Thoracic aorta (tissue), 2 donors: ENCODE data around the gene ENTREP1. TPM values are rescaled to one million over a fixed set of nuclear protein-coding genes. Genes with fewer than 3 reads are reported as not detected.
"Not testable (repeated sequence)": the region's sequence is repeated elsewhere in the genome, so short reads cannot be mapped to it uniquely, and the experiment has no call there.

ENCODE experiments used
- ATAC-seq: fragments of 150-250 bp; one replicate; pipeline ENCODE4 v1.8.0; 2017; ENCODE audit warnings: low read depth; ENCODE audit not compliant: insufficient number of reproducible peaks, low FRiP score
- DNase-seq: peaks from one replicate; pipeline ENCODE4 v3.0.0-alpha.2; 2020; ENCODE audit warnings: low spot score
- H3K27ac ChIP-seq, 2 donors: fragments of 200-600 bp; sonication (generic); 1 replicate in 1 of 2; 2 replicates in 1 of 2; pipeline ENCODE4 v1.5.1; 2016; ENCODE audit warnings: mild to moderate bottlenecking in 2 of 2, moderate library complexity in 2 of 2
- H3K27me3 ChIP-seq: fragments of 200-600 bp; sonication (generic); replicated peaks from 2 replicates; pipeline ENCODE4 v1.6.0; 2016; ENCODE audit warnings: mild to moderate bottlenecking; ENCODE audit not compliant: insufficient read depth
- H3K36me3 ChIP-seq: fragments of 200-600 bp; sonication (generic); one replicate; pipeline ENCODE4 v1.5.1; 2016
- H3K4me1 ChIP-seq, 2 donors: fragments of 200-600 bp; sonication (generic); 1 replicate in 1 of 2; 2 replicates in 1 of 2; pipeline versions ENCODE4 v1.5.1 to v1.6.0; 2016; ENCODE audit warnings: low read depth in 2 of 2, mild to moderate bottlenecking in 1 of 2; ENCODE audit not compliant: control insufficient read depth in 1 of 2
- H3K4me3 ChIP-seq: fragments of 200-600 bp; sonication (generic); 2 replicates; pipeline ENCODE4 v1.5.1; 2016; ENCODE audit warnings: mild to moderate bottlenecking
- H3K9me3 ChIP-seq: fragments of 200-600 bp; sonication (generic); 2 replicates; pipeline ENCODE4 v1.5.1; 2016
- total RNA-seq, 2 donors: library from RNA; depleted of rRNA; stranded (reverse); fragments of >200 nt; gene quantifications; one replicate each; pipeline versions ENCODE4 v1.1.0 to v1.2.3, GENCODE V29; 2016
- TF ChIP-seq, protein P1 (sequence below): fragments of 200-600 bp; sonication (generic); IDR thresholded peaks from one replicate; pipeline ENCODE4 v1.5.1; 2019; ENCODE audit warnings: antibody characterized with exemption

The ENTREP1 gene
- total RNA-seq, 2 donors from 2014 or later, result 0.81 to 2.1 TPM

DNA sequence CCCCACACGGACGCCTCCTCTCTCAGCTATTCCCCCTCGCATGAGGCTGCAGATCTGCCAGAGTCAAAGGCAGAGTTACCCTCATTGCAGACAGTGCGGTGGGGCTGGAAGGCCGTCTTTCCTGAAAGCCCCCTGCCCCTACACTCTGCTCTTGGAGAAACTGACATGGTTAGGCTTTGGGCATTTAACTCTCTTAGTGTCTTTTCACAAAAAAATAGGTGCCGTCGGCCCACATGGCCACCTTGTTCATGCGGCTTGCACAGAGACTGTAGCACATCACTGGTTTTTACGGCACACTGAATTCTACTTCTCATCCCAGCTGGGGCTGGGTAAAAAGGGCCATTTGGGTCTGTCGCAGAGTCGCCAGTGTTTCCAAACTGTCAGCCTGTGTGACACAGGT is 107.6 kb downstream of the ENTREP1 start:
- no peak for DNase-seq
- no peaks in the 10 kb centered on the region for H3K27me3 ChIP-seq
- no peaks in the 10 kb centered on the region for H3K36me3 ChIP-seq
- TF ChIP-seq, protein P1, sequence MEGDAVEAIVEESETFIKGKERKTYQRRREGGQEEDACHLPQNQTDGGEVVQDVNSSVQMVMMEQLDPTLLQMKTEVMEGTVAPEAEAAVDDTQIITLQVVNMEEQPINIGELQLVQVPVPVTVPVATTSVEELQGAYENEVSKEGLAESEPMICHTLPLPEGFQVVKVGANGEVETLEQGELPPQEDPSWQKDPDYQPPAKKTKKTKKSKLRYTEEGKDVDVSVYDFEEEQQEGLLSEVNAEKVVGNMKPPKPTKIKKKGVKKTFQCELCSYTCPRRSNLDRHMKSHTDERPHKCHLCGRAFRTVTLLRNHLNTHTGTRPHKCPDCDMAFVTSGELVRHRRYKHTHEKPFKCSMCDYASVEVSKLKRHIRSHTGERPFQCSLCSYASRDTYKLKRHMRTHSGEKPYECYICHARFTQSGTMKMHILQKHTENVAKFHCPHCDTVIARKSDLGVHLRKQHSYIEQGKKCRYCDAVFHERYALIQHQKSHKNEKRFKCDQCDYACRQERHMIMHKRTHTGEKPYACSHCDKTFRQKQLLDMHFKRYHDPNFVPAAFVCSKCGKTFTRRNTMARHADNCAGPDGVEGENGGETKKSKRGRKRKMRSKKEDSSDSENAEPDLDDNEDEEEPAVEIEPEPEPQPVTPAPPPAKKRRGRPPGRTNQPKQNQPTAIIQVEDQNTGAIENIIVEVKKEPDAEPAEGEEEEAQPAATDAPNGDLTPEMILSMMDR, result no peak
- ATAC-seq, result no peak
- no peak overlapping the region for H3K27ac ChIP-seq
- H3K9me3 ChIP-seq, result no peaks in the 10 kb centered on the region
- H3K4me1 ChIP-seq, result no peaks in the 10 kb centered on the region
- H3K4me3 ChIP-seq, result no peak overlapping the region

DNA sequence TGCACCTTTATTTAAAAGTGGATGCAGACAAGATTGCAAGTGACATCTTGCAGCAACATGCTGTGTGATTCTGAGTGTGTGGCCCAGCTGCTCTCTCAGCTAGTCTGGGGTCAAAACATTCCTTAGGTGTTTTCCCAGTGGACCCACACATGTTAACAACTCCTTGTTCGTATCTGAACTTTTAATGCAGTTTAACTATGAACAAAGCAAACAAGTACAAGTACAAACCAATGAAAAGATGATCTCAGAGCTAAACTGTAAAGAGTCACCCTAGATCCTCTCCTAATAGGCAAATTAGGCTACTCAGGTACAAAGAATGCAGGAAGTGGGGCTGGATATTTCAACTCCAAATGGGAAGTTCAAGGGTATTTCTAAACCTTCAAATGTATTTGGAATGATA is 108.4 kb downstream of the ENTREP1 start:
- H3K27ac ChIP-seq, result no peak overlapping the region
- TF ChIP-seq, protein P1, result no peak
- ATAC-seq (no peak), DNase-seq (no peak)
- H3K4me1 ChIP-seq, result no peaks in the 10 kb centered on the region
- no peaks in the 10 kb centered on the region for H3K27me3 ChIP-seq
- no peaks in the 10 kb centered on the region for H3K36me3 ChIP-seq
- no peak overlapping the region for H3K4me3 ChIP-seq
- no peaks in the 10 kb centered on the region for H3K9me3 ChIP-seq

DNA sequence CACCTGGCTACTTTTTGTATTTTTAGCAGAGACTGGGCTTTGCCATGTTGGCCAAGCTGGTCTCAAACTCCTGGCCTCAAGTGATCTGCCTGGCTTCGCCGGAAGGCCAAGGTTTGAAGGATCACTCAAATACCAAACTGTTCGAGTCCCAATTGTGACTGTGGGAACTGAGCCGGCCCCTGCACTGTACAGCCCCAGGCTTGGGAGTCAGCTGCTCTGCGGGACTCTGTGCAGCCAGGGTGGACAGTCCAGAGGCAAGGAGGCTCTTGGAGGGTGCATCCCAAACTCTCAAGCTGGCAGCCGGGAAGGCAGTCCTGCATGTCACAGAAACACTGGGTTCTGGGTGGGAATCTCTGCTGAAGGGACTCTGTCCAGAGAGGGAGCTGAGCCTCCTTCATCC is 109.0 kb downstream of the ENTREP1 start:
- Histone ChIP-seq H3K9me3 (no peaks in the 10 kb centered on the region), H3K4me1 (no peaks in the 10 kb centered on the region), H3K27ac (no peak overlapping the region), H3K4me3 (no peak overlapping the region), H3K27me3 (no peaks in the 10 kb centered on the region), H3K36me3 (no peaks in the 10 kb centered on the region)
- DNase-seq, result no peak
- TF ChIP-seq, protein P1, result no peak
- ATAC-seq, result no peak

DNA sequence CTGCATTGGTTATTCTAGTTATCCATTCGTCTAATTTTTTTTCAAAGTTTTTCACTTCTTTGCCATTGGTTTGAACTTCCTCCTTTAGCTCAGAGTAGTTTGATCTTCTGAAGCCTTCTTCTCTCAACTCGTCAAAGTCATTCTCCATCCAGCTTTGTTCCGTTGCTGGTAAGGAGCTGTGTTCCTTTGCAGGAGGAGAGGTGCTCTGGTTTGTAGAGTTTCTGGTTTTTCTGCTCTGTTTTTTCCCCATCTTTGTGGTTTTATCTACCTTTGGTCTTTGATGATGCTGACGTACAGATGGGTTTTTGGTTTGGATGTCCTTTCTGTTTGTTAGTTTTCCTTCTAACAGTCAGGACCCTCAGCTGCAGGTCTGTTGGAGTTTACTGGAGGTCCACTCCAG is 114.6 kb downstream of the ENTREP1 start:
- DNase-seq, H3K36me3 ChIP-seq: not testable (repeated sequence)

DNA sequence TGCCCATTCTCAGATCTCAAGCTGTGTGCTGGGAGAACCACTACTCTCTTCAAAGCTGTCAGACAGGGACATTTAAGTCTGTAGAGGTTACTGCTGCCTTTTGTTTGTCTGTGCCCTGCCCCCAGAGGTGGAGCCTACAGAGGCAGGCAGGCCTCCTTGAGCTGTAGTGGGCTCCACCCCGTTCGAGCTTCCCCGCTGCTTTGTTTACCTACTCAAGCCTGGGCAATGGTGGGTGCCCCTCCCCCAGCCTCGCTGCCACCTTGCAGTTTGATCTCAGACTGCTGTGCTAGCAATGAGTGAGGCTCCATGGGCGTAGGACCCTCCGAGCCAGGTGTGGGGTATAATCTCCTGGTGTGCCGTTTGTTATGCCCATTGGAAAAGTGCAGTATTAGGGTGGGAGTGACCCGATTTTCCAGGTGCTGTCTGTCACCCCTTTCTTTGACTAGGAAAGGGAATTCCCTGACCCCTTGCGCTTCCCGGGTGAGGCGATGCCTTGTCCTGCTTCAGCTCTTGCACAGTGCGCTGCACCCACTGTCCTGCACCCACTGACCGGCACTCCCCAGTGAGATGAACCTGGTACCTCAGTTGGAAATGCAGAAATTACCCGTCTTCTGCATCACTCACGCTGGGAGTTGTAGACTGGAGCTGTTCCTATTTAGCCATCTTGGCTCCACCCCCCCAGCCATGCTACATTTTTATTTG is 115.4 kb downstream of the ENTREP1 start:
- H3K9me3 ChIP-seq, H3K27ac ChIP-seq, H3K4me3 ChIP-seq, H3K27me3 ChIP-seq, ATAC-seq, H3K4me1 ChIP-seq, H3K36me3 ChIP-seq, DNase-seq: not testable (repeated sequence)

More for the DNA sequence above, 114.6 kb downstream of the ENTREP1 start:
- ATAC-seq, H3K27me3 ChIP-seq, H3K27ac ChIP-seq, H3K4me1 ChIP-seq, H3K9me3 ChIP-seq, H3K4me3 ChIP-seq: not testable (repeated sequence)

Other genes starting within 250 kb of the ENTREP1 start
- 100 to 1,000 TPM; 207 to 226 TPM for gene TJP2, start 150.9 kb upstream of the ENTREP1 start, total RNA-seq